ES-I3 (cell line): ENCODE results near the gene EVA1A.
A peak's percentile ranks its signal among the peaks of the same experiment; 100 is the strongest.

ENCODE experiments used
- H3K36me3 ChIP-seq: 2 replicates; pipeline ENCODE4 v1.6.1; 2013; ENCODE audit warnings: mild to moderate bottlenecking, low read length, control low read depth, moderate library complexity; ENCODE audit not compliant: insufficient read depth
- H3K4me1 ChIP-seq: 2 replicates; pipeline ENCODE4 v1.6.1; 2013; ENCODE audit warnings: mild to moderate bottlenecking, control low read depth, low read length; ENCODE audit not compliant: insufficient read depth
- H3K9ac ChIP-seq: 2 replicates; pipeline ENCODE4 v1.6.1; 2013; ENCODE audit warnings: low read depth, mild to moderate bottlenecking, low read length, moderate library complexity
- H3K9me3 ChIP-seq: 2 replicates; pipeline ENCODE4 v1.6.1; 2013; ENCODE audit warnings: mild to moderate bottlenecking, low read length, moderate library complexity; ENCODE audit not compliant: control insufficient read depth, insufficient read depth

EVA1A gene

DNA sequence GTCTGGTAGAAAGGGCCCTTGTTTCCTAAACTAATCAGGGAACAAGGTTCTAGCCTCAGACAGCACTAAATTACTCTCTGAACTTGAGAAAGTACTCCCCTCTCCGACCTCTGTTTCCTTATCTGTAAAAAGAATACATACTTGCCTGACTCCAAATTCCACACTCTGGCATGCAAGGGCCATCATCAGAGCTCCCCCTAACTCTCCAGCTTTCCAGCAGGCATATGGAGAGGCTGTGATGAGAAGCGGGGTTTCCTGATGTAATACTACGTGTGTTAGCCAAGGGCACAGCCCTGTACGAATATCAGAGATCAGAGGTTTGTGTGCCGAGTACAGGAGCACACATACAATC, 1.8 kb upstream of the EVA1A start:
- Histone ChIP-seq H3K36me3 (no peaks in the 10 kb centered on the region), H3K9ac (no peak overlapping the region), H3K9me3 (no peaks in the 10 kb centered on the region), H3K4me1 (peaks cover 5% of the 10 kb centered on the region; the same call in 1 of the 2 replicates)

DNA sequence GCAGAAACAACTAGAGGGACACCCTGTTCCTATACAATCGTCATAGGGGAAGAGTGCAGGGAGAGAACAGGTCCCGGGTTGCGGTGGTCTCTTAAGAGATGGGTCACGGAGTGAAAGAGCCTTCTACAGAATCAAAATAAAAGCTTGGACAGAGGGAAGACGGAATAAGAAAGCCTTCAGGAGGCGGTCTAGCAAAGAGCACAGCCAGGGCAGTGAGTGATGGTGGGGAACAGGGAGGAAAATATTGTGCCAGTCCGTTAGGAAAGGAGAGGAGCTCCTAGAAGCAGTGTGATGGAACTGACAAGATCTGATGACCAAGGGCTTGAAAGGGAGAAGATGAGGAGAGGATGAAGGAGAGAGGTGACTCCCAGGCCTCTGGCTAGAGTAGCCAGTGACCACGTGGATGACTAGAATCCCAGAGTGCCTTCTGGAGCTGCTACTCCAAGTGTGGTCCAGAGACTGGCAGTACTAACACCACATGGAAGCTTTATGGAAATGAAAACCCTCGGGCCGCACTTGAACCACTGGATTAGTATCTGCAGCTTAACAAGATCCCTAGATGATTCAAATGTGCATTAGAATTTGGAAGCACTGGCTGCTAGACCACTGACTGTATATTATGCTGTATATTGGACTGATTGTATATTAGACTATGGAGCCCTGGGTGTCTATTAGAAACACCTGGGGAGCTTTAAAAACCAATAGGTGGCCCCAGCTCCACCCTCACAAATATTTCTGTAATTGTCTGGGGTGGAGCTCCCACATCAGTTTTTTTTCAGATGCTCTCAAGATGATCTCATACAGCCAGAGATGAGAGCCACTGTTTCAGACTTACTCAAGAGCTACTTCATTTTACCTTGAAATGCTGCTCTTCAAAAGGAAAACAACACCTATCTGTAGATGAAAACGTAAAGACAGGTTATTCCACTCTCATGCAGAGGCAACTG, 1.1 kb upstream of the EVA1A start:
- Histone ChIP-seq H3K4me1 (peaks cover 5% of the 10 kb centered on the region; the same call in 1 of the 2 replicates), H3K9ac (peak overlapping the region; percentile 81; the same call in 1 of the 2 replicates), H3K9me3 (no peaks in the 10 kb centered on the region), H3K36me3 (no peaks in the 10 kb centered on the region)

DNA sequence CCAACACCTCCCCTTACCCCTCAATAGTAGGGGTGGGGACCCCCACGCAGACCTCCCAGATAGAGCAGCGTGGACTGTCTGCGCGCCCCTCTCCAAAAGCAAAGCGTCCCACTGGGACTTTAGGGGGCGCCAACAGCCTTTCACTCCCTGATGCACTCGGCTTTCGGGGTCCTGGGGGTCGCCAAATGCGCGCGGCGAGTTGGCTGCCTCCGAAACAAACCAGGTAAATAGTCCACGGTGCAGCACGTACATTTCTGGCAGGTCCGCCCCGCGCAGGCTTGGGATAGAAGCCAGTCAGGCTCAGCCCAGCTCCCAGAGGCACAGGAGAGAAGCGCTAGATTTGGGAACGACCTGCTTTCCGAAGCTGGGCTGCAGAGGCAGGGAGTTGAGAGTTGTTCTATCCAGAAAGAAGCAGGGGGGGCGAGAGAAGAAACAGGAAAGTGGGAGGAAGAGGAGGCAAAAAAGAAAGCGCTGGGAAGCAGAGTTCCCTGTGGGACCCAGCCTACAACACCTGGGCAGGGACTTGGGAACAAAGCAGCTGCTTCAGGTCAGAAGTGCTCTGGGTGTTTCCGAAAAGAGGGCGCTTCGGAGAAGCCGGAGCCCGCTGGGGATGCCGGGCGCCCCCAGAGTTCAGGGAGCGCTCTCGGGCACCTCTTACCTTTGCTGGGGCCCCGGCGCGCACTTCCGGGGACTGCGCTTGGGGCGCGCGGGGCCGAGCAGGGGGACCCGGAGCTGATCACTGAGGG, 544 bp downstream of the EVA1A start:
- Histone ChIP-seq H3K36me3 (no peaks in the 10 kb centered on the region), H3K4me1 (peaks cover 8% of the 10 kb centered on the region; the same call in 1 of the 2 replicates), H3K9me3 (no peaks in the 10 kb centered on the region), H3K9ac (peak overlapping the region; percentile 81)

- Histone ChIP-seq H3K4me1 (peaks cover 12% of the 10 kb centered on the region; the same call in 1 of the 2 replicates), H3K36me3 (no peaks in the 10 kb centered on the region), H3K9me3 (no peaks in the 10 kb centered on the region), H3K9ac (peak overlapping the region; percentile 81; the same call in 1 of the 2 replicates)
Observed at GRCh38 chr2:75559680-75560021, 1.1 kb downstream of the EVA1A start.

GRCh38 chr2:75558786-75559679, 1.7 kb downstream of the EVA1A start:
- Histone ChIP-seq H3K4me1 (peaks cover 16% of the 10 kb centered on the region; the same call in 1 of the 2 replicates), H3K36me3 (no peaks in the 10 kb centered on the region), H3K9ac (no peak overlapping the region), H3K9me3 (no peaks in the 10 kb centered on the region)

GRCh38 chr2:75558136-75558535, 2.6 kb downstream of the EVA1A start:
- H3K9me3 ChIP-seq: no peaks in the 10 kb centered on the region
- H3K9ac ChIP-seq: no peak overlapping the region
- no peaks in the 10 kb centered on the region for H3K36me3 ChIP-seq
- H3K4me1 ChIP-seq: peaks cover 20% of the 10 kb centered on the region; the same call in 1 of the 2 replicates

- no peak overlapping the region for H3K9ac ChIP-seq
Observed at GRCh38 chr2:75557474-75558133, 3.1 kb downstream of the EVA1A start.

GRCh38 chr2:75556679-75557366, 3.9 kb downstream of the EVA1A start:
- no peaks in the 10 kb centered on the region for H3K9me3 ChIP-seq
- H3K36me3 ChIP-seq: no peaks in the 10 kb centered on the region
- H3K9ac ChIP-seq: no peak overlapping the region
- H3K4me1 ChIP-seq: peaks cover 17% of the 10 kb centered on the region; the same call in 1 of the 2 replicates

More at GRCh38 chr2:75557474-75558133, 3.1 kb downstream of the EVA1A start:
- Histone ChIP-seq H3K36me3 (no peaks in the 10 kb centered on the region), H3K4me1 (peaks cover 20% of the 10 kb centered on the region; the same call in 1 of the 2 replicates), H3K9me3 (no peaks in the 10 kb centered on the region)

DNA sequence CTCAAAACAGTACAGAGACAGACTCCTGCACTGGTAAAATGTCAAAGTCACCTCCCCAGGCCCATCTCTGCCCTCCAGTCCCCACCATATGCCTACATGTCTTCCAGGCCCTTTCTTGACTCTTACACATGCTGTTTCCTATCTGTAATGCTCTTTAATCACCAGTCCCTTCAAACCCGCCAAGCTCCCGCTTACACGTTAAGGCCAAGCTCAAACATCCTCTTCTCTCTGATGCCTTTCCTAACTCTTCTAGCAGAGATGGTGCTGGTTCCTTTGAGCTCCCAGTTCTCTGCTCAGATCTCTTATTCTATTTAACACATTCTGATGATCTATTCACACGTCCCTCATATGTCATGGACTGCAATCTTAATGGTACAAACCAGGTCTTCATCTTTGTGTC, 5.0 kb downstream of the EVA1A start:
- no peaks in the 10 kb centered on the region for H3K9me3 ChIP-seq
- no peak overlapping the region for H3K9ac ChIP-seq
- no peaks in the 10 kb centered on the region for H3K36me3 ChIP-seq
- peaks cover 14% of the 10 kb centered on the region; the same call in 1 of the 2 replicates for H3K4me1 ChIP-seq

- H3K4me1 ChIP-seq: peaks cover 14% of the 10 kb centered on the region; the same call in 1 of the 2 replicates
- H3K9ac ChIP-seq: no peak overlapping the region
- H3K9me3 ChIP-seq: no peaks in the 10 kb centered on the region
- no peaks in the 10 kb centered on the region for H3K36me3 ChIP-seq
Observed at GRCh38 chr2:75553935-75554531, 6.7 kb downstream of the EVA1A start.

GRCh38 chr2:75552222-75552621, 8.5 kb downstream of the EVA1A start:
- Histone ChIP-seq H3K36me3 (no peaks in the 10 kb centered on the region), H3K4me1 (peaks cover 14% of the 10 kb centered on the region; the same call in 1 of the 2 replicates), H3K9ac (no peak overlapping the region), H3K9me3 (no peaks in the 10 kb centered on the region)

DNA sequence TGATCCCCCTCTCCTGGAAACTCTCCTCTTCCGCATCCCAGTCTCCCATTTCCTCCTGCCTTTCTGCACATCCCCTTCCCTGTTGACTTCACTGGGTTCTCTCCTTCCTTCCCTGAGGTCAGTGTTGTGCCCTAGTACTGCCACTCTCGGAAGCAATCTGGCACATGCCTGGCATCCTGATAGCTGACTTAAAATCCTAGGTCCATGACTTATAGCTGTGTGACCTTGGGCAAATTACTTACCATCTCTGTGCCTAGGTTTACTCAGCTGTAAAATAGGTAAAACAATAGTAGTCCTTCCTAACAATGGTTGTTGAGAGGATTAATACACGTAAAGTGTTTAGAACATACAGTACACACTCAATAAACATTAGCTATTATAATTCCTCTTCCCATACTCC, 9.3 kb downstream of the EVA1A start:
- H3K36me3 ChIP-seq: no peaks in the 10 kb centered on the region
- H3K4me1 ChIP-seq: peaks cover 14% of the 10 kb centered on the region; the same call in 1 of the 2 replicates
- H3K9me3 ChIP-seq: no peaks in the 10 kb centered on the region
- H3K9ac ChIP-seq: no peak overlapping the region
